ENCODE data around the gene ARRDC4.

DNA sequence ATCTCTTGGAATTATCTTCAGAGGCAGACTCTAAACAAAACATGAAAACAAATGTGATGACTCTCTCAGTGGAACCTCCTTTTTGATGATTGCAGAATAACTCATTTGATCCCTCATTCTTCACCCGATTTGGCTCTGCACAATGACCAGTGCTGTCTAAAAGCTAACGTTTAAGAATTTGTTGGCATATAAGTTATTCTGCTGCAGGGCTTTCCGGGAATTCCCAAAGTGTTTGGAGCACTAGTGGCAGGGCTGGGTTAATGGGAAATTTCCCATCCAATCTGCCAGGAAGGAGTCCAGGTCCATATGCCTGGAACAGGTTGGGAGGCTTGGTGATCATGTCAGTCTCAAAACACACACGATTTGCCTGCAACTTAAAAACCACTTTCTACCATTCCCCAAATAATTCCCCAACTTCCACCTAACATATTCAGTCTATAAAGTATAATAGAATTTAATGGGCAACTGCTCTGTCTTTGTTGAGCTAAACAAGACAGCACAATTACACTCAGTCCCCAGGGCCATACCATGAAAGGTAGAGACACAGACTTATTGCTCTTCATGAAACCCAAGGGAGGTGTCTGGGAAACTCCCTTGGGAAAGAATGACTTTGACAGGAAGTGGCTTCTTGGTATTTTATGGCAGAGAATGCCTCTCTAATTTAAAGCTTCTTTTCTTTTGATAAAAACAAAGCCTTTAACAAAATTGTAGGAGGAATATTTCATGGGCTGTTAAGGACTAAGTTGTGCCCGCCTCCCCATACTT lies 38.0 kb downstream of the ARRDC4 start:
- TF ChIP-seq POLR2AphosphoS5 (IDR thresholded peaks at IDR 0.05) (no peak), POLR2A (IDR thresholded peaks at IDR 0.05) (no peak)
- TF ChIP-seq, protein P1, sequence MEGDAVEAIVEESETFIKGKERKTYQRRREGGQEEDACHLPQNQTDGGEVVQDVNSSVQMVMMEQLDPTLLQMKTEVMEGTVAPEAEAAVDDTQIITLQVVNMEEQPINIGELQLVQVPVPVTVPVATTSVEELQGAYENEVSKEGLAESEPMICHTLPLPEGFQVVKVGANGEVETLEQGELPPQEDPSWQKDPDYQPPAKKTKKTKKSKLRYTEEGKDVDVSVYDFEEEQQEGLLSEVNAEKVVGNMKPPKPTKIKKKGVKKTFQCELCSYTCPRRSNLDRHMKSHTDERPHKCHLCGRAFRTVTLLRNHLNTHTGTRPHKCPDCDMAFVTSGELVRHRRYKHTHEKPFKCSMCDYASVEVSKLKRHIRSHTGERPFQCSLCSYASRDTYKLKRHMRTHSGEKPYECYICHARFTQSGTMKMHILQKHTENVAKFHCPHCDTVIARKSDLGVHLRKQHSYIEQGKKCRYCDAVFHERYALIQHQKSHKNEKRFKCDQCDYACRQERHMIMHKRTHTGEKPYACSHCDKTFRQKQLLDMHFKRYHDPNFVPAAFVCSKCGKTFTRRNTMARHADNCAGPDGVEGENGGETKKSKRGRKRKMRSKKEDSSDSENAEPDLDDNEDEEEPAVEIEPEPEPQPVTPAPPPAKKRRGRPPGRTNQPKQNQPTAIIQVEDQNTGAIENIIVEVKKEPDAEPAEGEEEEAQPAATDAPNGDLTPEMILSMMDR (IDR thresholded peaks at IDR 0.05): no peak
